DMS53 (cell line): ENCODE data around the gene YPEL4.
A peak's percentile ranks its signal among the peaks of the same experiment; 100 is the strongest.

Experiments
- DNase-seq: peaks from one replicate; lab custom pipeline; 2025; lab: John Stamatoyannopoulos, UW

The YPEL4 gene

GRCh38 chr11:57633394-57634070 lies 16.2 kb downstream of the YPEL4 start:
- no peak for DNase-seq

- no peak for DNase-seq
Observed at GRCh38 chr11:57632116-57632515, 17.6 kb downstream of the YPEL4 start.

- no peak for DNase-seq
Observed at GRCh38 chr11:57630171-57630570, 19.5 kb downstream of the YPEL4 start.

GRCh38 chr11:57626895-57627294 lies 22.8 kb downstream of the YPEL4 start:
- no peak for DNase-seq

GRCh38 chr11:57624864-57625263 lies 24.8 kb downstream of the YPEL4 start:
- no peak for DNase-seq

- DNase-seq = no peak
Observed at GRCh38 chr11:57622263-57622662, 27.4 kb downstream of the YPEL4 start.

GRCh38 chr11:57620467-57620866 lies 29.2 kb downstream of the YPEL4 start:
- peak; percentile 1 for DNase-seq

- no peak for DNase-seq
Observed at GRCh38 chr11:57619331-57619730, 30.4 kb downstream of the YPEL4 start.

GRCh38 chr11:57618438-57618837 lies 31.3 kb downstream of the YPEL4 start:
- DNase-seq = no peak

GRCh38 chr11:57616595-57616994 lies 33.1 kb downstream of the YPEL4 start:
- no peak for DNase-seq

- no peak for DNase-seq
Observed at GRCh38 chr11:57615308-57615707, 34.4 kb downstream of the YPEL4 start.

GRCh38 chr11:57614234-57614772 lies 35.4 kb downstream of the YPEL4 start:
- DNase-seq = no peak

GRCh38 chr11:57610170-57610569 lies 39.5 kb downstream of the YPEL4 start:
- DNase-seq = no peak

- DNase-seq = no peak
Observed at GRCh38 chr11:57605028-57605420, 44.7 kb downstream of the YPEL4 start.

GRCh38 chr11:57604296-57605027 lies 45.2 kb downstream of the YPEL4 start:
- DNase-seq = no peak

GRCh38 chr11:57601297-57601696 lies 48.4 kb downstream of the YPEL4 start:
- DNase-seq = no peak

GRCh38 chr11:57599381-57599780 lies 50.3 kb downstream of the YPEL4 start:
- DNase-seq = no peak

GRCh38 chr11:57598831-57599155 lies 50.9 kb downstream of the YPEL4 start:
- DNase-seq = no peak

GRCh38 chr11:57597916-57598830 lies 51.5 kb downstream of the YPEL4 start:
- peak; percentile 26 for DNase-seq

- DNase-seq = no peak
Observed at GRCh38 chr11:57597461-57597915, 52.2 kb downstream of the YPEL4 start, which contains the start of gene SERPING1. TSS of gene SERPING1 (plus strand) at chr11:57597685. CDS start at chr11:57598271, 586 bp downstream.

- DNase-seq = no peak
Observed at GRCh38 chr11:57596266-57596885, 53.3 kb downstream of the YPEL4 start.
